CD14-positive monocyte (primary cell): ENCODE results near the gene KRT1. TPM values are rescaled to one million over a fixed set of nuclear protein-coding genes. Genes with fewer than 3 reads are reported as not detected.

Experiments used
- DNase-seq, 3 donors: peaks; one replicate each; pipeline ENCODE4 v3.0.0-alpha.2; 2011 to 2022
- H2AFZ ChIP-seq: 2 replicates; pipeline ENCODE4 v1.6.0; 2012; ENCODE audit warnings: mild to moderate bottlenecking, low read depth, low read length, inconsistent platforms; ENCODE audit not compliant: insufficient read depth, poor library complexity, severe bottlenecking
- H3K27ac ChIP-seq, 2 donors: 1 replicate in 1 of 2; 2 replicates in 1 of 2; pipeline ENCODE4 v1.5.1; 2012 to 2013; ENCODE audit warnings: low read length in 2 of 2, control low read depth in 1 of 2, inconsistent platforms in 1 of 2, low read depth in 1 of 2, mild to moderate bottlenecking in 1 of 2
- H3K27me3 ChIP-seq, 2 donors: one replicate each; pipeline versions ENCODE4 v1.6.0 to v1.6.1; 2011 to 2013; ENCODE audit warnings: low read length in 2 of 2; ENCODE audit not compliant: control insufficient read depth in 2 of 2, insufficient read depth in 2 of 2
- H3K36me3 ChIP-seq, 2 donors: replicated peaks in 1 of 2; 1 replicate in 1 of 2; 2 replicates in 1 of 2; pipeline versions ENCODE4 v1.5.1 to v1.6.1; 2012 to 2013; ENCODE audit warnings: low read length in 2 of 2, control low read depth in 1 of 2, inconsistent platforms in 1 of 2, mild to moderate bottlenecking in 1 of 2; ENCODE audit not compliant: insufficient read depth in 2 of 2, control insufficient read depth in 1 of 2
- H3K4me1 ChIP-seq, 2 donors: 1 replicate in 1 of 2; 2 replicates in 1 of 2; pipeline versions ENCODE4 v1.5.1 to v1.6.1; 2012 to 2013; ENCODE audit warnings: low read length in 2 of 2, control low read depth in 1 of 2, inconsistent platforms in 1 of 2, mild to moderate bottlenecking in 1 of 2, moderate library complexity in 1 of 2; ENCODE audit not compliant: insufficient read depth in 2 of 2, control insufficient read depth in 1 of 2
- H3K4me2 ChIP-seq: replicated peaks from 2 replicates; pipeline ENCODE3; 2012; ENCODE audit warnings: low read length, moderate library complexity, mild to moderate bottlenecking; ENCODE audit not compliant: poor library complexity, severe bottlenecking; ENCODE audit errors: extremely low read depth
- H3K4me3 ChIP-seq, 3 experiments: fragments of 200-600 bp in 1 of 3; sonication (generic) in 1 of 3; replicated peaks in 1 of 3; 1 replicate in 2 of 3; 2 replicates in 1 of 3; pipeline ENCODE4 v1.5.1; 2011 to 2013; ENCODE audit warnings: low read length in 3 of 3, mild to moderate bottlenecking in 3 of 3, control low read depth in 2 of 3, low read depth in 2 of 3, inconsistent platforms in 1 of 3, moderate library complexity in 1 of 3
- H3K79me2 ChIP-seq: 2 replicates; pipeline ENCODE4 v1.6.0; 2012; ENCODE audit warnings: mild to moderate bottlenecking, control low read depth, inconsistent platforms, low read length, moderate library complexity; ENCODE audit not compliant: insufficient read depth
- H3K9ac ChIP-seq: 2 replicates; pipeline ENCODE4 v1.6.0; 2017; ENCODE audit warnings: low read length, mild to moderate bottlenecking; ENCODE audit not compliant: insufficient read depth, poor library complexity, severe bottlenecking
- H3K9me3 ChIP-seq, 2 donors: replicated peaks in 1 of 2; 1 replicate in 1 of 2; 2 replicates in 1 of 2; pipeline versions ENCODE4 v1.5.1 to v1.6.1; 2012 to 2013; ENCODE audit warnings: low read length in 2 of 2, control low read depth in 1 of 2; ENCODE audit not compliant: control insufficient read depth in 1 of 2, insufficient read depth in 1 of 2
- H4K20me1 ChIP-seq: 2 replicates; pipeline ENCODE4 v1.6.0; 2012; ENCODE audit warnings: mild to moderate bottlenecking, low read length, control low read depth, moderate library complexity; ENCODE audit not compliant: insufficient read depth
- H3K27ac Mint-ChIP-seq, 7 donors: one replicate each; pipeline ENCODE4 v1.8.0; 2020; ENCODE audit warnings: mild to moderate bottlenecking in 7 of 7, mixed read lengths in 7 of 7, moderate library complexity in 6 of 7, inconsistent platforms in 2 of 7
- H3K27me3 Mint-ChIP-seq, 3 donors: one replicate each; pipeline ENCODE4 v1.8.0; 2021 to 2022; ENCODE audit warnings: low read depth in 3 of 3, mild to moderate bottlenecking in 3 of 3, mixed read lengths in 3 of 3, moderate library complexity in 3 of 3, inconsistent platforms in 1 of 3
- H3K36me3 Mint-ChIP-seq, 2 donors: one replicate each; pipeline ENCODE4 v1.8.0; 2020; ENCODE audit warnings: mixed read lengths in 2 of 2, inconsistent platforms in 1 of 2, mild to moderate bottlenecking in 1 of 2
- H3K4me1 Mint-ChIP-seq: one replicate; pipeline ENCODE4 v1.8.0; 2020; ENCODE audit warnings: mild to moderate bottlenecking, mixed read lengths
- H3K4me3 Mint-ChIP-seq, 2 donors: one replicate each; pipeline ENCODE4 v1.8.0; 2020; ENCODE audit warnings: mild to moderate bottlenecking in 2 of 2, mixed read lengths in 2 of 2, moderate library complexity in 1 of 2
- H3K9me3 Mint-ChIP-seq, 7 donors: one replicate each; pipeline ENCODE4 v1.8.0; 2020 to 2022; ENCODE audit warnings: mixed read lengths in 7 of 7, mild to moderate bottlenecking in 6 of 7, moderate library complexity in 6 of 7, inconsistent platforms in 2 of 7
- CTCF ChIP-seq: fragments of 200-600 bp; IDR thresholded peaks from one replicate; pipeline ENCODE4 v1.8.0; 2022; ENCODE audit warnings: antibody characterized with exemption, mild to moderate bottlenecking
- WGBS: methylation state at CpG from one replicate; pipeline ENCODE4 v1.1.5; 2013; ENCODE audit warnings: missing lambda C conversion rate; ENCODE audit not compliant: insufficient coverage; 5-methylcytosine and 5-hydroxymethylcytosine counted together
- intact Hi-C, 2 donors: fragments of 100-400 bp; cut with micrococcal nuclease; formaldehyde crosslinking; loops; one replicate each; pipeline versions ENCODE4 v1.15.0 to v1.15.1; 2023
- polyA plus RNA-seq, 3 donors: library from polyadenylated mRNA; depleted of rRNA in 1 of 3; unstranded in 2 of 3; stranded (reverse) in 1 of 3; fragments of 300-500 nt in 2 of 3; fragments of >200 nt in 1 of 3; fragmentation: Illumina TruSeq in 2 of 3; gene quantifications; 1 replicate in 2 of 3; 2 replicates in 1 of 3; pipeline ENCODE4 v1.2.3, GENCODE V29; 2012 to 2021

The KRT1 gene
- polyA plus RNA-seq, 3 donors: not detected

- DNase-seq: no peak
- Histone ChIP-seq H3K9ac (no peak overlapping the region), H4K20me1 (no peaks in the 10 kb centered on the region), H3K4me2 (no peak overlapping the region), H3K27ac (no peak overlapping the region), H3K27me3 (no peaks in the 10 kb centered on the region), H3K4me1 (no peaks in the 10 kb centered on the region), H3K36me3 (no peaks in the 10 kb centered on the region), H3K4me3 (no peak overlapping the region), H2AFZ (no peak overlapping the region), H3K9me3 (no peaks in the 10 kb centered on the region), H3K79me2 (no peaks in the 10 kb centered on the region)
- intact Hi-C loops: no loop called here
- peaks cover 0 to 6% (median 0%) of the 10 kb centered on the region in 3 donors for H3K27me3 Mint-ChIP-seq
- 86% methylated on average over 5 of the region's 6 CpGs for WGBS
- no peak overlapping the region for H3K27ac Mint-ChIP-seq
- H3K4me1 Mint-ChIP-seq: no peaks in the 10 kb centered on the region
- H3K9me3 Mint-ChIP-seq: peaks cover 0 to 2% (median 0%) of the 10 kb centered on the region in 7 donors
- H3K4me3 Mint-ChIP-seq: no peak overlapping the region
- no peak for TF ChIP-seq CTCF
- H3K36me3 Mint-ChIP-seq: no peaks in the 10 kb centered on the region
Measured at GRCh38 chr12:52657250-52657902, 22.8 kb downstream of the KRT1 start.

- Histone ChIP-seq H2AFZ (no peak overlapping the region), H3K4me1 (no peaks in the 10 kb centered on the region), H3K9me3 (no peaks in the 10 kb centered on the region), H3K9ac (no peak overlapping the region), H3K79me2 (no peaks in the 10 kb centered on the region), H3K36me3 (no peaks in the 10 kb centered on the region), H3K27ac (no peak overlapping the region), H3K27me3 (no peaks in the 10 kb centered on the region), H4K20me1 (no peaks in the 10 kb centered on the region), H3K4me3 (no peak overlapping the region), H3K4me2 (no peak overlapping the region)
- H3K27ac Mint-ChIP-seq: no peak overlapping the region
- H3K9me3 Mint-ChIP-seq: peaks cover 0 to 6% (median 2%) of the 10 kb centered on the region in 7 donors
- intact Hi-C loops: no loop called here
- H3K36me3 Mint-ChIP-seq: no peaks in the 10 kb centered on the region
- H3K4me3 Mint-ChIP-seq: no peak overlapping the region
- H3K27me3 Mint-ChIP-seq: peaks cover 0 to 4% (median 0%) of the 10 kb centered on the region in 3 donors
- no peak for DNase-seq
- no peak for TF ChIP-seq CTCF
- 87% methylated on average over 2 of the region's 4 CpGs for WGBS
- H3K4me1 Mint-ChIP-seq: no peaks in the 10 kb centered on the region
Measured at GRCh38 chr12:52656616-52657015, 23.6 kb downstream of the KRT1 start.
